ENCODE measurements around the gene STARD5.

STARD5 gene

GRCh38 chr15:81292523-81293001 lies 31.4 kb downstream of the STARD5 start:
- H3K4me3 ChIP-seq (replicated peaks; ENCODE audit: insufficient read depth, low read length) = no peak overlapping the region
- H3K27me3 ChIP-seq (ENCODE audit: insufficient read depth, poor library complexity, severe bottlenecking) = no peaks in the 10 kb centered on the region
- H3K27ac ChIP-seq (replicated peaks) = no peak overlapping the region
- DNase-seq (ENCODE audit: low read depth in 1 of 2, low spot score in 1 of 2) = no peak
- no peak for TF ChIP-seq SPI1 (IDR thresholded peaks at IDR 0.05; ENCODE audit: borderline replicate concordance, low read depth)

- Histone ChIP-seq H3K4me3 (replicated peaks; ENCODE audit: insufficient read depth, low read length) (no peak overlapping the region), H3K27ac (replicated peaks) (no peak overlapping the region), H3K27me3 (ENCODE audit: insufficient read depth, poor library complexity, severe bottlenecking) (no peaks in the 10 kb centered on the region)
- TF ChIP-seq GABPA (IDR thresholded peaks at IDR 0.05; ENCODE audit: low read depth) (no peak), REST (IDR thresholded peaks at IDR 0.05; ENCODE audit: insufficient replicate concordance, low read depth) (no peak), CTCF (IDR thresholded peaks at IDR 0.05; ENCODE audit: insufficient read depth, low read length) (no peak), SPI1 (IDR thresholded peaks at IDR 0.05; ENCODE audit: borderline replicate concordance, low read depth) (no peak), POLR2AphosphoS5 (IDR thresholded peaks at IDR 0.05; ENCODE audit: low read depth) (no peak)
- DNase-seq (ENCODE audit: low read depth in 1 of 2, low spot score in 1 of 2) = no peak
Measured at GRCh38 chr15:81291916-81292522, 31.9 kb downstream of the STARD5 start.

- H3K27ac ChIP-seq (replicated peaks) = no peak overlapping the region
Measured at GRCh38 chr15:81289910-81290309, 34.0 kb downstream of the STARD5 start.

More at GRCh38 chr15:81289910-81290309, 34.0 kb downstream of the STARD5 start:
- TF ChIP-seq SPI1 (IDR thresholded peaks at IDR 0.05; ENCODE audit: borderline replicate concordance, low read depth) (no peak), REST (IDR thresholded peaks at IDR 0.05; ENCODE audit: insufficient replicate concordance, low read depth) (no peak), CTCF (IDR thresholded peaks at IDR 0.05; ENCODE audit: insufficient read depth, low read length) (no peak), POLR2AphosphoS5 (IDR thresholded peaks at IDR 0.05; ENCODE audit: low read depth) (no peak), GABPA (IDR thresholded peaks at IDR 0.05; ENCODE audit: low read depth) (no peak)
- DNase-seq (ENCODE audit: low read depth in 1 of 2, low spot score in 1 of 2) = no peak
- H3K4me3 ChIP-seq (replicated peaks; ENCODE audit: insufficient read depth, low read length) = no peak overlapping the region
- no peaks in the 10 kb centered on the region for H3K27me3 ChIP-seq (ENCODE audit: insufficient read depth, poor library complexity, severe bottlenecking)

Data from HL-60 (cell line).